Mammary epithelial cell (primary cell): Measurements from ENCODE around the gene PTPRJ.

ENCODE experiments used
- EZH2 ChIP-seq: IDR thresholded peaks from 2 replicates; pipeline ENCODE4 v1.6.1; 2012; ENCODE audit warnings: low read length, inconsistent platforms, borderline replicate concordance
- TF ChIP-seq, protein P1 (sequence below), 2 donors: IDR thresholded peaks in 1 of 2; conservative IDR thresholded peaks in 1 of 2; 2 replicates each; pipeline ENCODE4 v1.5.1; 2011 to 2012; ENCODE audit warnings: inconsistent platforms in 2 of 2, low read length in 2 of 2, mild to moderate bottlenecking in 2 of 2, control low read depth in 1 of 2, low read depth in 1 of 2; ENCODE audit not compliant: insufficient read depth in 1 of 2; ENCODE audit errors: extremely low read depth in 1 of 2

DNA sequence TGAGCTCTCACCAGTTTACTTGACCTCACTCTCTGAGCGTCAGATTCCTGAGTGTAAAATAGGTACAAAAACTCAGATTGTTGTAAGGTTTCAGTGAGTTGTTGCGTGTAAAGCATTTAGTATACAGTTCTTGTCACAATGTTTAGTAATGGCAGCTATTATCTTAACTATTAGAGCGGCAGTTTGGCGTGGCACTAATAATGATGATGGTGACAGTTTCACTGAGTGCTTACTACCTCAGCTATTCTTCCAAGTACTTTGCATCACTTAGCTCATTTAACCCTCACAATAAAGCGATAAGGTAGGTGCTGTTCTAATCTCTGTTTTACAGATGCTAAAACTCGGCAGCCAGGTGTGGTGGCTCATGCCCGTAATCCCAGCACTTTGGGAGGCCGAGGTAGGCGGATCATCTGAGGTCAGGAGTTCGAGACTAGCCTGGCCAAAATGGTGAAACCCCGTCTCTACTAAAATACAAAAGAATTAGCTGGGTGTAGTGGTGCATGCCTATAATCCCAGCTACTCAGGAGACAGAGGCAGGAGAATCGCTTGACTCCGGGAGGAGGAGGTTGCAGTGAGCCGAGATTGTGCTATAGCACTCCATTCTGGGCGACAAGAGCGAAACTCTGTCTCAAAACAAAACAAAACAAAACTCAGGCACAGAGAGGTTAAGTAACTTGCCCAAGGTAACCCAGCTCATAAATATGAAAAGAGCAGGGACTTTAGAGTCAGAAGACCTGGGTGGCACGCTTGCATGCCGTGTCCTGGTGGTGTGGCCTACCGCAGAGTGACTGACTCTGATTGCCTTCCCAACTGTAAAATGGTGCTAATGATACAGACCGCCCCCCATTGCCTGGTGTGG is 76.2 kb downstream of the PTPRJ start:
- TF ChIP-seq, protein P1, sequence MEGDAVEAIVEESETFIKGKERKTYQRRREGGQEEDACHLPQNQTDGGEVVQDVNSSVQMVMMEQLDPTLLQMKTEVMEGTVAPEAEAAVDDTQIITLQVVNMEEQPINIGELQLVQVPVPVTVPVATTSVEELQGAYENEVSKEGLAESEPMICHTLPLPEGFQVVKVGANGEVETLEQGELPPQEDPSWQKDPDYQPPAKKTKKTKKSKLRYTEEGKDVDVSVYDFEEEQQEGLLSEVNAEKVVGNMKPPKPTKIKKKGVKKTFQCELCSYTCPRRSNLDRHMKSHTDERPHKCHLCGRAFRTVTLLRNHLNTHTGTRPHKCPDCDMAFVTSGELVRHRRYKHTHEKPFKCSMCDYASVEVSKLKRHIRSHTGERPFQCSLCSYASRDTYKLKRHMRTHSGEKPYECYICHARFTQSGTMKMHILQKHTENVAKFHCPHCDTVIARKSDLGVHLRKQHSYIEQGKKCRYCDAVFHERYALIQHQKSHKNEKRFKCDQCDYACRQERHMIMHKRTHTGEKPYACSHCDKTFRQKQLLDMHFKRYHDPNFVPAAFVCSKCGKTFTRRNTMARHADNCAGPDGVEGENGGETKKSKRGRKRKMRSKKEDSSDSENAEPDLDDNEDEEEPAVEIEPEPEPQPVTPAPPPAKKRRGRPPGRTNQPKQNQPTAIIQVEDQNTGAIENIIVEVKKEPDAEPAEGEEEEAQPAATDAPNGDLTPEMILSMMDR (conservative IDR thresholded peaks at IDR 0.05 in 1 of 2, IDR thresholded peaks at IDR 0.05 in 1 of 2; ENCODE audit: extremely low read depth in 1 of 2, insufficient read depth in 1 of 2, low read depth in 1 of 2, low read length in 2 of 2), result no peak
- no peak for TF ChIP-seq EZH2
